OCI-LY1 (cell line): ENCODE data around the gene KRTAP17-1.
"Not testable (repeated sequence)": the region's sequence is repeated elsewhere in the genome, so short reads cannot be mapped to it uniquely, and the experiment has no call there.

Source experiments
- H2AFZ ChIP-seq: fragments of 200-600 bp; sonication (generic), shearing (Covaris generic); 2 replicates; pipeline ENCODE4 v1.6.0; 2014; ENCODE audit warnings: antibody characterized with exemption, mild to moderate bottlenecking, low read length
- H3F3A ChIP-seq: fragments of 200-600 bp; sonication (generic), shearing (Covaris generic); 2 replicates; pipeline ENCODE4 v1.6.0; 2014; ENCODE audit warnings: mild to moderate bottlenecking, antibody characterized with exemption, low read length, moderate library complexity; ENCODE audit not compliant: insufficient read depth
- H3K27ac ChIP-seq: fragments of 200-600 bp; sonication (generic); 2 replicates; pipeline ENCODE4 v1.5.1; 2014; ENCODE audit warnings: low read length, mixed run types, mild to moderate bottlenecking, low read depth; ENCODE audit not compliant: poor library complexity, severe bottlenecking
- H3K27me3 ChIP-seq: fragments of 200-600 bp; sonication (generic); 2 replicates; pipeline ENCODE4 v1.6.0; 2014; ENCODE audit warnings: antibody characterized with exemption, mild to moderate bottlenecking, low read length, moderate library complexity; ENCODE audit not compliant: insufficient read depth
- H3K36me3 ChIP-seq: fragments of 200-600 bp; sonication (generic); 2 replicates; pipeline ENCODE4 v1.6.1; 2014; ENCODE audit warnings: mild to moderate bottlenecking, antibody characterized with exemption, low read length, moderate library complexity, mixed read lengths; ENCODE audit not compliant: insufficient read depth
- H3K4me1 ChIP-seq: fragments of 200-600 bp; sonication (generic); 2 replicates; pipeline ENCODE4 v1.5.1; 2014; ENCODE audit warnings: mild to moderate bottlenecking, low read length, moderate library complexity; ENCODE audit not compliant: insufficient read depth, severe bottlenecking
- H3K4me2 ChIP-seq: fragments of 200-600 bp; sonication (generic), shearing (Covaris generic); 2 replicates; pipeline ENCODE4 v1.6.1; 2014; ENCODE audit warnings: low read length
- H3K4me3 ChIP-seq: fragments of 200-600 bp; sonication (generic); 2 replicates; pipeline ENCODE4 v1.5.1; 2014; ENCODE audit warnings: low read length, low read depth, mild to moderate bottlenecking, mixed read lengths; ENCODE audit not compliant: poor library complexity, severe bottlenecking
- H3K79me2 ChIP-seq: fragments of 200-600 bp; shearing (Covaris generic); 2 replicates; pipeline ENCODE4 v1.6.1; 2016; ENCODE audit warnings: mixed run types, low read length, mixed read lengths; ENCODE audit not compliant: insufficient read depth
- H3K9ac ChIP-seq: fragments of 200-600 bp; sonication (generic), shearing (Covaris generic); 2 replicates; pipeline ENCODE4 v1.6.1; 2014; ENCODE audit warnings: mild to moderate bottlenecking, low read length, mixed read lengths
- H3K9me2 ChIP-seq: fragments of 200-600 bp; sonication (generic), shearing (Covaris generic); 2 replicates; pipeline ENCODE4 v1.6.1; 2014; ENCODE audit warnings: low read depth, mild to moderate bottlenecking, low read length, mixed read lengths
- H3K9me3 ChIP-seq: fragments of 200-600 bp; shearing (Covaris generic); 2 replicates; pipeline ENCODE4 v1.6.1; 2014; ENCODE audit warnings: low read length, mixed read lengths
- H4K20me1 ChIP-seq: fragments of 200-600 bp; sonication (generic), shearing (Covaris generic); 2 replicates; pipeline ENCODE4 v1.6.0; 2016; ENCODE audit warnings: mild to moderate bottlenecking, low read length; ENCODE audit not compliant: insufficient read depth
- EZH2 ChIP-seq: fragments of 200-600 bp; sonication (generic), shearing (Covaris generic); IDR thresholded peaks from 2 replicates; pipeline ENCODE4 v1.8.0; 2017; ENCODE audit warnings: borderline replicate concordance, mixed run types, mild to moderate bottlenecking, antibody characterized with exemption, low read length, moderate library complexity, mixed read lengths
- TF ChIP-seq, protein P1 (sequence below): fragments of 200-600 bp; sonication (generic), shearing (Covaris generic); IDR thresholded peaks from 2 replicates; pipeline ENCODE4 v1.5.1; 2017; ENCODE audit warnings: mild to moderate bottlenecking, antibody characterized with exemption, low read length, moderate library complexity, mixed read lengths

The KRTAP17-1 gene

GRCh38 chr17:41284546-41284945 lies 31.0 kb downstream of the KRTAP17-1 start:
- Histone ChIP-seq H3K4me2 (no peak overlapping the region), H3K9me3 (no peaks in the 10 kb centered on the region), H3F3A (no peaks in the 10 kb centered on the region)

DNA sequence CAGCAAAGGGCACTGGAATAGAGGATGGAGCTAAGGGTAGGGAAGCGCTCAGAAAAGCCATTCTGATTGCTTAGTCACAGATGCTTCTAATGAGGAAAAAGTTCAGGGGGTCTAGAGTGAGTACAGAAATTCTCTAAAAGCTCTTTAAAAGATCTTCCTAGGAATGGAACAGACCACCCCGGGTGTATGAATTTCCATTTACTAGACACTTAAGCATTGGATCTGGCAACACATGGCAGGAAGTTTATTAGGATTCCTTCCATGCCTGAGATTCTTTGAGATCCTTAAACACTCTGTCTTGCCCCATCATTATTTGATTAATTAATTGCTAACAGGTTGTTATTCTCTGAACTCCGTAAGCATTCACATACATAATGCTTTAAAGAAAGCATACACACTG lies 31.5 kb downstream of the KRTAP17-1 start:
- Histone ChIP-seq H3K4me1 (no peaks in the 10 kb centered on the region), H3K4me2 (no peak overlapping the region), H3K9me3 (no peaks in the 10 kb centered on the region), H3K27ac (no peak overlapping the region), H3K9me2 (no peaks in the 10 kb centered on the region), H3K36me3 (no peaks in the 10 kb centered on the region), H3K9ac (no peak overlapping the region), H3F3A (no peaks in the 10 kb centered on the region), H3K4me3 (no peak overlapping the region), H3K27me3 (no peaks in the 10 kb centered on the region), H4K20me1 (no peaks in the 10 kb centered on the region), H2AFZ (no peak overlapping the region), H3K79me2 (no peaks in the 10 kb centered on the region)
- TF ChIP-seq, protein P1, sequence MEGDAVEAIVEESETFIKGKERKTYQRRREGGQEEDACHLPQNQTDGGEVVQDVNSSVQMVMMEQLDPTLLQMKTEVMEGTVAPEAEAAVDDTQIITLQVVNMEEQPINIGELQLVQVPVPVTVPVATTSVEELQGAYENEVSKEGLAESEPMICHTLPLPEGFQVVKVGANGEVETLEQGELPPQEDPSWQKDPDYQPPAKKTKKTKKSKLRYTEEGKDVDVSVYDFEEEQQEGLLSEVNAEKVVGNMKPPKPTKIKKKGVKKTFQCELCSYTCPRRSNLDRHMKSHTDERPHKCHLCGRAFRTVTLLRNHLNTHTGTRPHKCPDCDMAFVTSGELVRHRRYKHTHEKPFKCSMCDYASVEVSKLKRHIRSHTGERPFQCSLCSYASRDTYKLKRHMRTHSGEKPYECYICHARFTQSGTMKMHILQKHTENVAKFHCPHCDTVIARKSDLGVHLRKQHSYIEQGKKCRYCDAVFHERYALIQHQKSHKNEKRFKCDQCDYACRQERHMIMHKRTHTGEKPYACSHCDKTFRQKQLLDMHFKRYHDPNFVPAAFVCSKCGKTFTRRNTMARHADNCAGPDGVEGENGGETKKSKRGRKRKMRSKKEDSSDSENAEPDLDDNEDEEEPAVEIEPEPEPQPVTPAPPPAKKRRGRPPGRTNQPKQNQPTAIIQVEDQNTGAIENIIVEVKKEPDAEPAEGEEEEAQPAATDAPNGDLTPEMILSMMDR, result no peak
- TF ChIP-seq EZH2, result no peak

More at GRCh38 chr17:41284546-41284945, 31.0 kb downstream of the KRTAP17-1 start:
- H3K79me2 ChIP-seq, result no peaks in the 10 kb centered on the region
- H3K4me3 ChIP-seq, result no peak overlapping the region
- no peak for TF ChIP-seq EZH2
- TF ChIP-seq, protein P1, result no peak
- no peak overlapping the region for H2AFZ ChIP-seq
- no peak overlapping the region for H3K9ac ChIP-seq
- H3K4me1 ChIP-seq, result no peaks in the 10 kb centered on the region
- no peaks in the 10 kb centered on the region for H3K27me3 ChIP-seq
- no peaks in the 10 kb centered on the region for H4K20me1 ChIP-seq
- H3K36me3 ChIP-seq, result no peaks in the 10 kb centered on the region
- H3K27ac ChIP-seq, result no peak overlapping the region
- no peaks in the 10 kb centered on the region for H3K9me2 ChIP-seq

DNA sequence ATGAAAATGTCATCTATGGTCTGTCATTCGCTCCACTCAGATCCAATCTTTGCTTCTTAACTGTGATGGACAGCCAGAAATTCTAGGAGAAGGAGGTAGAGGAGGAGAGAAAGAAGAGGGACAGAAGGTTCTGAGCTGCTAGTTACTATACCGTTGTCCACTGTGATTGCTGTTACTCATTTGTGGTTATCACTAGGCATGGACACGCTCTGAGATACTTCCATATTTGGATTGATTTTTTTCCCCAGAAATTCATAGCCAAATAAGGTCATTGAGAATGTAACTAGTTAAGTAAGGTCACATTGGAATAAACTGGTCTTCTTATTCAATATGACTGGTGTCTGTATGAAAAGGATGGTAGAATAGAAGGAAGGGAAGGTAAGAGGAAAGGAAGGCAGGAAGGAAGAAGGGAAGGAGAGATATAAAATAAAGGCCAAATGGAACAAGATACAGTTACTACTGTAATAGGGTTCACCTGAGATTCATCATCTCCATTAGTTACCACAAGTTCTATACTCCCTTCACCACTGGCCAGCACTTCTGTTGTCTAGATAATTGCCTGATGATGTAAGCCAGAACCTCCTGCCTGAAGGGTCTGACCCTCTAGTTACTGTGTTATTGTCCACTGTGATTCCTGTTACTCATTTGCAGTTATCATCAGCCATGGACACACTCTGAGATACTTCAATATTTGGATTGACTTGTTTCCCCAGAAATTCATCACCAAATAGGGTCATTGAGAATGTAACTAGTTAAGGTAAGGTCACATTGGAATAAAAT lies 37.1 kb downstream of the KRTAP17-1 start:
- Histone ChIP-seq H2AFZ (no peak overlapping the region), H3K4me1 (no peaks in the 10 kb centered on the region), H3K36me3 (no peaks in the 10 kb centered on the region), H3K4me3 (no peak overlapping the region), H3K4me2 (no peak overlapping the region), H4K20me1 (no peaks in the 10 kb centered on the region), H3K9me2 (no peaks in the 10 kb centered on the region), H3K27ac (no peak overlapping the region), H3K9ac (no peak overlapping the region), H3F3A (no peaks in the 10 kb centered on the region), H3K9me3 (no peaks in the 10 kb centered on the region), H3K27me3 (no peaks in the 10 kb centered on the region), H3K79me2 (no peaks in the 10 kb centered on the region)
- TF ChIP-seq, protein P1, result no peak
- TF ChIP-seq EZH2, result no peak

DNA sequence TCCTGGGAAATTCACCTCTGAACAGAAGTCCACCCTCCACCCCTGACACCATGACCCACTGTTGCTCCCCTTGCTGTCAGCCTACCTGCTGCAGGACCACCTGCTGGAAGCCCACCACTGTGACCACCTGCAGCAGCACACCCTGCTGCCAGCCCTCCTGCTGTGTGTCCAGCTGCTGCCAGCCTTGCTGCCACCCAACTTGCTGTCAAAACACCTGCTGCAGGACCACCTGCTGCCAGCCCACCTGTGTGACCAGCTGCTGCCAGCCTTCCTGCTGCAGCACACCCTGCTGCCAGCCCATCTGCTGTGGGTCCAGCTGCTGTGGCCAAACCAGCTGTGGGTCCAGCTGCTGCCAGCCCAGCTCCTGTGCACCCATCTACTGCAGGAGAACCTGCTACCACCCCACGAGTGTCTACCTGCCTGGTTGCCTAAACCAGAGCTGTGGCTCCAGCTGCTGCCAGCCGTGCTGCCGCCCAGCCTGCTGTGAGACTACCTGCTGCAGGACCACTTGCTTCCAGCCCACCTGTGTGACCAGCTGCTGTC lies 39.8 kb downstream of the KRTAP17-1 start, which contains the start of gene KRTAP9-7:
KRTAP9-7 (plus strand) TSS at position 51 of the 543 bp plus-strand sequence; CDS start at position 51, 0 bp downstream.
- not testable (repeated sequence) for H3K4me2 ChIP-seq, H3K4me1 ChIP-seq, H3K27me3 ChIP-seq, H3K79me2 ChIP-seq, H2AFZ ChIP-seq, H3K9me3 ChIP-seq, H3K9me2 ChIP-seq, H4K20me1 ChIP-seq, H3K4me3 ChIP-seq, H3F3A ChIP-seq, H3K36me3 ChIP-seq, H3K9ac ChIP-seq, H3K27ac ChIP-seq
